Natural killer cell (primary cell): ENCODE data around the gene LCN6. TPM values are rescaled to one million over a fixed set of nuclear protein-coding genes. Genes with fewer than 3 reads are reported as not detected.

Source experiments
- ATAC-seq, 3 donors: fragments of 150-1000 bp in 2 of 3; fragments of 200-7000 bp in 1 of 3; cut with Tn5 transposase; 1 replicate in 1 of 3; 2 replicates in 2 of 3; pipeline ENCODE4 v1.10.0; 2021; ENCODE audit warnings: mild to moderate bottlenecking in 2 of 3, moderate library complexity in 2 of 3
- DNase-seq, 2 donors: peaks; one replicate each; pipeline versions ENCODE4 v3.0.0 to v3.0.0-alpha.2; 2013 to 2021; ENCODE audit warnings: mixed read lengths in 1 of 2
- H3K27ac ChIP-seq: one replicate; pipeline ENCODE4 v1.5.1; 2013; ENCODE audit warnings: mild to moderate bottlenecking, low read length
- H3K27me3 ChIP-seq: one replicate; pipeline ENCODE4 v1.6.1; 2013; ENCODE audit warnings: low read length; ENCODE audit not compliant: control insufficient read depth, insufficient read depth
- H3K36me3 ChIP-seq: one replicate; pipeline ENCODE4 v1.6.1; 2013; ENCODE audit warnings: low read length; ENCODE audit not compliant: control insufficient read depth, insufficient read depth
- H3K4me1 ChIP-seq: one replicate; pipeline ENCODE4 v1.6.1; 2013; ENCODE audit warnings: low read length; ENCODE audit not compliant: control insufficient read depth, insufficient read depth
- H3K4me3 ChIP-seq: one replicate; pipeline ENCODE4 v1.5.1; 2013; ENCODE audit warnings: low read length
- H3K9me3 ChIP-seq: one replicate; pipeline ENCODE4 v1.6.1; 2013; ENCODE audit warnings: low read length; ENCODE audit not compliant: control insufficient read depth, insufficient read depth
- H3K27ac Mint-ChIP-seq, 2 donors: one replicate each; pipeline ENCODE4 v1.8.0; 2022; ENCODE audit warnings: mild to moderate bottlenecking in 2 of 2, mixed read lengths in 2 of 2, moderate library complexity in 1 of 2
- H3K27me3 Mint-ChIP-seq, 2 donors: one replicate each; pipeline ENCODE4 v1.8.0; 2022; ENCODE audit warnings: low read depth in 2 of 2, mixed read lengths in 2 of 2
- H3K36me3 Mint-ChIP-seq: one replicate; pipeline ENCODE4 v1.8.0; 2022; ENCODE audit warnings: mixed read lengths
- H3K4me1 Mint-ChIP-seq, 2 donors: one replicate each; pipeline ENCODE4 v1.8.0; 2022; ENCODE audit warnings: mixed read lengths in 2 of 2
- H3K4me3 Mint-ChIP-seq: one replicate; pipeline ENCODE4 v1.8.0; 2022; ENCODE audit warnings: mild to moderate bottlenecking, moderate library complexity, mixed read lengths
- H3K9me3 Mint-ChIP-seq, 2 donors: one replicate each; pipeline ENCODE4 v1.8.0; 2022; ENCODE audit warnings: mixed read lengths in 2 of 2
- WGBS: methylation state at CpG from one replicate; pipeline ENCODE4 v1.1.7; 2013; ENCODE audit warnings: missing lambda C conversion rate; ENCODE audit not compliant: insufficient coverage; 5-methylcytosine and 5-hydroxymethylcytosine counted together
- intact Hi-C: fragments of 100-400 bp; cut with micrococcal nuclease; formaldehyde crosslinking; loops from one replicate; pipeline ENCODE4 v1.14.2; 2022
- total RNA-seq, 4 donors: library from RNA; stranded (reverse); fragments of 120-200 nt in 1 of 4; gene quantifications; one replicate each; pipeline versions ENCODE4 v1.2.3 to v1.2.4, GENCODE V29; 2013 to 2022
- TF ChIP-seq, protein P1 (sequence below): fragments of 200-600 bp; IDR thresholded peaks from one replicate; pipeline ENCODE4 v1.8.0; 2022; ENCODE audit warnings: antibody characterized with exemption

Gene LCN6
- total RNA-seq, 3 donors from 2014 or later (not counting 1 experiment from before 2014, with no cell fraction given): not detected

DNA sequence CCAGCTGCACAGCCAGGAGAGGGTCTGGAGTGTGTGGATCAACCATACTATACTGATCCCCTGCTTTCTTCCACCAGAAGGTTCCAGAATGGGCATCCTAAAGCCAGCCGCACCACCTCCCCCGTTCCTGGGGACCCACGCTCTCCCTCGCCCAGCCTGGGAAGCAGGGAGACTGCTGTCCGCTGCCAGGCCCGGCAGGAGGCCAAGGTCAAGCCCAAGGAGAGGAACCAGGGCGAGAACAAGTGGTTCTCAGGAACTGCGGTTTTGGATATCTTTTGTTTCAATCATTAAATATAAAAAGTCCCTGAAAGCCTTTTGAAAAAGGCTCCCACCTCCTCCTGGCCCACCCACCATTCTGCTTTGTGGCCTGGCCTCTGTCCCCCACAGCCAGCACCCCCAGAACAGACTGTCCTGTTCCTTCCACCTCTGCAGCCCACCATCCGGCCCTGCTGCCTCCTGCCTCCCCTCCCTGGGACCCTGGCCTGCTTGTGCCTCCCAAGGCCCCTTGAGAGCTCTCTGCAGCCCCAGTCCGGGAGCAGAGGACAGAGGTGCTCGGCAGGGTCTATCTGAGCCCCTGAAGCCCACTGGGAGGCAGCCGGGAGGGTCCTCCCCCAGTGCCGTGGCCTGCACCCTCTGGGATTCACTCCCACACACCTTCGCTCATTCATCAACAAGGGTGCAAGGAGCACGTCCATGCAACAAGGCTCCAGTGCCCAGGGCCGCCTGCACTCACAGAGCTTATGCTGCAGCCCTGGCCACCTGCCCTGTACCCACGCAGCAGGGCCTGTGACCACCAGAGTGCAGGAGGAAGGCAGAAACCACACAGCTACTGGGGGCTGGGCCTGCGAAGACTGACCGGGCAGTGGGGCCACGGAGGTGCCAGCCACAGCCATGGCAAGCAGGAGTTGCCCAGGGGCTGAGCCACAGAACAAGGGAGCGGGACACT lies 614 bp upstream of the LCN6 start:
- Mint-ChIP-seq H3K36me3 (no peaks in the 10 kb centered on the region), H3K4me3 (no peak overlapping the region), H3K27ac (no peak overlapping the region), H3K9me3 (peaks cover 5 to 6% of the 10 kb centered on the region in 2 donors), H3K27me3 (peaks cover 14 to 18% of the 10 kb centered on the region in 2 donors), H3K4me1 (no peaks in the 10 kb centered on the region)
- peaks cover 15% of the 10 kb centered on the region for H3K4me1 ChIP-seq
- ATAC-seq (no peak), DNase-seq (no peak)
- intact Hi-C loops: no loop called here
- TF ChIP-seq, protein P1, sequence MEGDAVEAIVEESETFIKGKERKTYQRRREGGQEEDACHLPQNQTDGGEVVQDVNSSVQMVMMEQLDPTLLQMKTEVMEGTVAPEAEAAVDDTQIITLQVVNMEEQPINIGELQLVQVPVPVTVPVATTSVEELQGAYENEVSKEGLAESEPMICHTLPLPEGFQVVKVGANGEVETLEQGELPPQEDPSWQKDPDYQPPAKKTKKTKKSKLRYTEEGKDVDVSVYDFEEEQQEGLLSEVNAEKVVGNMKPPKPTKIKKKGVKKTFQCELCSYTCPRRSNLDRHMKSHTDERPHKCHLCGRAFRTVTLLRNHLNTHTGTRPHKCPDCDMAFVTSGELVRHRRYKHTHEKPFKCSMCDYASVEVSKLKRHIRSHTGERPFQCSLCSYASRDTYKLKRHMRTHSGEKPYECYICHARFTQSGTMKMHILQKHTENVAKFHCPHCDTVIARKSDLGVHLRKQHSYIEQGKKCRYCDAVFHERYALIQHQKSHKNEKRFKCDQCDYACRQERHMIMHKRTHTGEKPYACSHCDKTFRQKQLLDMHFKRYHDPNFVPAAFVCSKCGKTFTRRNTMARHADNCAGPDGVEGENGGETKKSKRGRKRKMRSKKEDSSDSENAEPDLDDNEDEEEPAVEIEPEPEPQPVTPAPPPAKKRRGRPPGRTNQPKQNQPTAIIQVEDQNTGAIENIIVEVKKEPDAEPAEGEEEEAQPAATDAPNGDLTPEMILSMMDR: no peak
- peaks cover 10% of the 10 kb centered on the region for H3K9me3 ChIP-seq
- WGBS: 47% methylated on average over 21 of the region's 21 CpGs
- H3K36me3 ChIP-seq: no peaks in the 10 kb centered on the region
- H3K4me3 ChIP-seq: no peak overlapping the region
- no peaks in the 10 kb centered on the region for H3K27me3 ChIP-seq
- H3K27ac ChIP-seq: peak overlapping the region; percentile 46

DNA sequence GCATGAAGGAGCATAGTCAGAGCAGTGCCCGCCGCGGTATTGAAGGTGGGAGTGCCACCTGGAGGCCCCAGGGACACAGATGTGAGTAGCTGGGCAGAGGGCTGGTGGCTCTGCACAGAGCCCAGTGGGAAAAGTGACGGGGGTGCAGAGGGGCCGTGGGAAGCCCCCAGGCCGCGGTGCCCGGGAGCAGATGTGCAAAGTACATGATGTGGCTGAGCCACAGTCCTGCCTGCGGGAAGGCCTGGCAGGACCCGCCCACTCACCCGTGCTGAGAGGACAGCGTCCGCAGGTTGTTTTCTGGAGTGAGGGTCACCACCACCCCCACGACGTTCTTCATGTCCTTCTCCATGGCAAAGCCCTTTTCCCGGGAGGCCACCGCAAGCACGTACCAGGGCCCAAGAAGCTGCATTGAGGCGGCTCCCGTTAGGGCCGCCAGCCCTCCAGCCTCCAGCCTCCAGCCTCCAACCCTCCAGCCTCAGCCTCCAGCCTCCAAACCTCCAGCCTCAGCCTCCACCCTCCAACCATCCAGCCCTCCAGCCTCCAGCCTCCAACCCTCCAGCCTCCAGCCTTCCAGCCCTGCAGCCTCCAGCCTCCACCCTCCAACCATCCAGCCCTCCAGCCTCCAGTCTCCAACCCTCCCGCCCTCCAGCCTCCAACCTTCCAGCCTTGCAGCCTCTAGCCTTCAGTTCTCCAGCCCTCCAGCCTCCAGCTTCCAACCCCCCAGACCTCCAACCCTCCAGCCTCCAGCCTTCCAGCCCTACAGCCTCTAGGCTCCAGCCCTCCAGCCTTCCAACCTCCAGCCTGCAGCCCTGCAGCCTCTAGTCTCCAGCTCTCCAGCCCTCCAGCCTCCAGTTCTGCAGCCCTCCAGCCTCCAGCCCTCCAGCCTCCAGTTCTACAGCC lies 914 bp downstream of the LCN6 start:
- TF ChIP-seq, protein P1: no peak
- H3K27ac Mint-ChIP-seq: no peak overlapping the region
- DNase-seq (no peak), ATAC-seq (no peak)
- peaks cover 8% of the 10 kb centered on the region for H3K9me3 ChIP-seq
- intact Hi-C loops: no loop called here
- no peaks in the 10 kb centered on the region for H3K4me1 Mint-ChIP-seq
- H3K4me1 ChIP-seq: peaks cover 21% of the 10 kb centered on the region
- 91% methylated on average over 22 of the region's 22 CpGs for WGBS
- peaks cover under 1 to 5% of the 10 kb centered on the region in 2 donors for H3K9me3 Mint-ChIP-seq
- H3K4me3 Mint-ChIP-seq: no peak overlapping the region
- H3K27me3 ChIP-seq: peaks cover 2% of the 10 kb centered on the region
- no peaks in the 10 kb centered on the region for H3K36me3 Mint-ChIP-seq
- H3K4me3 ChIP-seq: no peak overlapping the region
- no peaks in the 10 kb centered on the region for H3K36me3 ChIP-seq
- H3K27ac ChIP-seq: no peak overlapping the region
- H3K27me3 Mint-ChIP-seq: peaks cover 10 to 12% of the 10 kb centered on the region in 2 donors

DNA sequence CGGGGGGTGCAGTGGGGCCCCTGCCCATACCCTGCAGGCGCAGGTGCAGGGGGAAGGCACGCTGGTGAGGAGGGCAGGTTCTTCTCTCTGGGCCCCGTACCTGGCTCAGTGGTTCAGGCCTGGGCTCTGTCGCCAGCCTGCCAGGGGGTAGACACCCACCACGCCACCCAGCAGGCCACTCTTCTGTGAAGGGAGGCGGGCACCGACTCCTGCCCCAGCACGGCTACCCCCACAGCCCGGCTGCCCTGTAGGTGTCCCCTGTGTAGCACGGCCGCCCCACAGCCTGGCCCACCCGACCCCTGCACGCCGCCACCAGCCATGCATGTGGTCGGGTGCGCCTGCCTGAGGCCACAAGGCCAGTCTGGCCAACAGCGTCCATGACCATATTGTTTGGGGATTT lies 1.7 kb downstream of the LCN6 start:
- Mint-ChIP-seq H3K27ac (no peak overlapping the region), H3K27me3 (peaks cover 4 to 10% of the 10 kb centered on the region in 2 donors), H3K36me3 (no peaks in the 10 kb centered on the region), H3K4me3 (no peak overlapping the region), H3K9me3 (no peaks in the 10 kb centered on the region), H3K4me1 (no peaks in the 10 kb centered on the region)
- peaks cover 3% of the 10 kb centered on the region for H3K9me3 ChIP-seq
- WGBS: 89% methylated on average over 18 of the region's 18 CpGs
- no peak for DNase-seq
- no peak overlapping the region for H3K27ac ChIP-seq
- H3K27me3 ChIP-seq: peaks cover 6% of the 10 kb centered on the region
- TF ChIP-seq, protein P1: no peak
- H3K4me1 ChIP-seq: peaks cover 29% of the 10 kb centered on the region
- no peak for ATAC-seq
- intact Hi-C loops: no loop called here
- H3K36me3 ChIP-seq: no peaks in the 10 kb centered on the region
- H3K4me3 ChIP-seq: no peak overlapping the region
